ENCODE data around the gene USP27X. TPM values are rescaled to one million over a fixed set of nuclear protein-coding genes. Genes with fewer than 3 reads are reported as not detected.

USP27X gene
- total RNA-seq, 1 donor from 2014 or later: 2.1 TPM

GRCh38 chrX:49856819-49857218 is 22.5 kb upstream of the USP27X start:
- Histone ChIP-seq H3K27ac (ENCODE audit: low read depth, low read length) (no peak overlapping the region), H3K36me3 (ENCODE audit: control insufficient read depth in 3 of 3, insufficient read depth in 3 of 3, low read length in 3 of 3) (no peaks in the 10 kb centered on the region), H3K9me3 (ENCODE audit: control insufficient read depth in 3 of 3, low read length in 3 of 3) (no peaks in the 10 kb centered on the region), H3K9ac (ENCODE audit: low read depth in 1 of 3, low read length in 3 of 3) (no peak overlapping the region), H3K4me3 (ENCODE audit: low read length in 3 of 3) (no peak overlapping the region), H3K4me1 (ENCODE audit: control insufficient read depth in 3 of 3, insufficient read depth in 3 of 3, low read length in 3 of 3) (no peaks in the 10 kb centered on the region), H3K27me3 (ENCODE audit: control insufficient read depth in 3 of 3, insufficient read depth in 3 of 3, low read length in 3 of 3) (no peaks in the 10 kb centered on the region)

GRCh38 chrX:49858341-49858740 is 20.9 kb upstream of the USP27X start:
- Histone ChIP-seq H3K4me1 (ENCODE audit: control insufficient read depth in 3 of 3, insufficient read depth in 3 of 3, low read length in 3 of 3) (no peaks in the 10 kb centered on the region), H3K9ac (ENCODE audit: low read depth in 1 of 3, low read length in 3 of 3) (no peak overlapping the region), H3K27ac (ENCODE audit: low read depth, low read length) (no peak overlapping the region), H3K4me3 (ENCODE audit: low read length in 3 of 3) (no peak overlapping the region), H3K9me3 (ENCODE audit: control insufficient read depth in 3 of 3, low read length in 3 of 3) (no peaks in the 10 kb centered on the region), H3K27me3 (ENCODE audit: control insufficient read depth in 3 of 3, insufficient read depth in 3 of 3, low read length in 3 of 3) (no peaks in the 10 kb centered on the region), H3K36me3 (ENCODE audit: control insufficient read depth in 3 of 3, insufficient read depth in 3 of 3, low read length in 3 of 3) (no peaks in the 10 kb centered on the region)

GRCh38 chrX:49859491-49859890 is 19.8 kb upstream of the USP27X start:
- Histone ChIP-seq H3K27ac (ENCODE audit: low read depth, low read length) (no peak overlapping the region), H3K36me3 (ENCODE audit: control insufficient read depth in 3 of 3, insufficient read depth in 3 of 3, low read length in 3 of 3) (no peaks in the 10 kb centered on the region), H3K27me3 (ENCODE audit: control insufficient read depth in 3 of 3, insufficient read depth in 3 of 3, low read length in 3 of 3) (no peaks in the 10 kb centered on the region), H3K9ac (ENCODE audit: low read depth in 1 of 3, low read length in 3 of 3) (no peak overlapping the region), H3K9me3 (ENCODE audit: control insufficient read depth in 3 of 3, low read length in 3 of 3) (no peaks in the 10 kb centered on the region), H3K4me3 (ENCODE audit: low read length in 3 of 3) (no peak overlapping the region), H3K4me1 (ENCODE audit: control insufficient read depth in 3 of 3, insufficient read depth in 3 of 3, low read length in 3 of 3) (no peaks in the 10 kb centered on the region)

GRCh38 chrX:49860867-49861535 is 18.3 kb upstream of the USP27X start:
- Histone ChIP-seq H3K27me3 (ENCODE audit: control insufficient read depth in 3 of 3, insufficient read depth in 3 of 3, low read length in 3 of 3) (no peaks in the 10 kb centered on the region), H3K9me3 (ENCODE audit: control insufficient read depth in 3 of 3, low read length in 3 of 3) (no peaks in the 10 kb centered on the region), H3K4me3 (ENCODE audit: low read length in 3 of 3) (no peak overlapping the region), H3K27ac (ENCODE audit: low read depth, low read length) (no peak overlapping the region), H3K9ac (ENCODE audit: low read depth in 1 of 3, low read length in 3 of 3) (no peak overlapping the region), H3K36me3 (ENCODE audit: control insufficient read depth in 3 of 3, insufficient read depth in 3 of 3, low read length in 3 of 3) (no peaks in the 10 kb centered on the region), H3K4me1 (ENCODE audit: control insufficient read depth in 3 of 3, insufficient read depth in 3 of 3, low read length in 3 of 3) (no peaks in the 10 kb centered on the region)

GRCh38 chrX:49862093-49862492 is 17.2 kb upstream of the USP27X start:
- H3K27me3 ChIP-seq (ENCODE audit: control insufficient read depth in 3 of 3, insufficient read depth in 3 of 3, low read length in 3 of 3): no peaks in the 10 kb centered on the region
- no peak overlapping the region for H3K9ac ChIP-seq (ENCODE audit: low read depth in 1 of 3, low read length in 3 of 3)
- no peak overlapping the region for H3K4me3 ChIP-seq (ENCODE audit: low read length in 3 of 3)
- H3K27ac ChIP-seq (ENCODE audit: low read depth, low read length): no peak overlapping the region
- H3K9me3 ChIP-seq (ENCODE audit: control insufficient read depth in 3 of 3, low read length in 3 of 3): no peaks in the 10 kb centered on the region
- no peaks in the 10 kb centered on the region for H3K4me1 ChIP-seq (ENCODE audit: control insufficient read depth in 3 of 3, insufficient read depth in 3 of 3, low read length in 3 of 3)
- H3K36me3 ChIP-seq (ENCODE audit: control insufficient read depth in 3 of 3, insufficient read depth in 3 of 3, low read length in 3 of 3): no peaks in the 10 kb centered on the region

GRCh38 chrX:49868739-49869138 is 10.5 kb upstream of the USP27X start:
- Histone ChIP-seq H3K27ac (ENCODE audit: low read depth, low read length) (no peak overlapping the region), H3K9ac (ENCODE audit: low read depth in 1 of 3, low read length in 3 of 3) (no peak overlapping the region), H3K36me3 (ENCODE audit: control insufficient read depth in 3 of 3, insufficient read depth in 3 of 3, low read length in 3 of 3) (no peaks in the 10 kb centered on the region), H3K9me3 (ENCODE audit: control insufficient read depth in 3 of 3, low read length in 3 of 3) (no peaks in the 10 kb centered on the region), H3K4me1 (ENCODE audit: control insufficient read depth in 3 of 3, insufficient read depth in 3 of 3, low read length in 3 of 3) (no peaks in the 10 kb centered on the region), H3K27me3 (ENCODE audit: control insufficient read depth in 3 of 3, insufficient read depth in 3 of 3, low read length in 3 of 3) (peaks cover 0 to 6% (median 0%) of the 10 kb centered on the region in 3 donors), H3K4me3 (ENCODE audit: low read length in 3 of 3) (no peak overlapping the region)

GRCh38 chrX:49876750-49877149 is 2.5 kb upstream of the USP27X start:
- Histone ChIP-seq H3K36me3 (ENCODE audit: control insufficient read depth in 3 of 3, insufficient read depth in 3 of 3, low read length in 3 of 3) (no peaks in the 10 kb centered on the region), H3K9me3 (ENCODE audit: control insufficient read depth in 3 of 3, low read length in 3 of 3) (no peaks in the 10 kb centered on the region), H3K27me3 (ENCODE audit: control insufficient read depth in 3 of 3, insufficient read depth in 3 of 3, low read length in 3 of 3) (no peaks in the 10 kb centered on the region), H3K4me1 (ENCODE audit: control insufficient read depth in 3 of 3, insufficient read depth in 3 of 3, low read length in 3 of 3) (peaks cover 9 to 21% (median 11%) of the 10 kb centered on the region in 3 donors), H3K4me3 (ENCODE audit: low read length in 3 of 3) (no peak overlapping the region), H3K27ac (ENCODE audit: low read depth, low read length) (no peak overlapping the region), H3K9ac (ENCODE audit: low read depth in 1 of 3, low read length in 3 of 3) (no peak overlapping the region)

- peaks cover 9 to 21% (median 11%) of the 10 kb centered on the region in 3 donors for H3K4me1 ChIP-seq (ENCODE audit: control insufficient read depth in 3 of 3, insufficient read depth in 3 of 3, low read length in 3 of 3)
- H3K27ac ChIP-seq (ENCODE audit: low read depth, low read length): peak overlapping the region; percentile 56
- H3K9me3 ChIP-seq (ENCODE audit: control insufficient read depth in 3 of 3, low read length in 3 of 3): no peaks in the 10 kb centered on the region
- no peaks in the 10 kb centered on the region for H3K27me3 ChIP-seq (ENCODE audit: control insufficient read depth in 3 of 3, insufficient read depth in 3 of 3, low read length in 3 of 3)
- H3K36me3 ChIP-seq (ENCODE audit: control insufficient read depth in 3 of 3, insufficient read depth in 3 of 3, low read length in 3 of 3): no peaks in the 10 kb centered on the region
- H3K4me3 ChIP-seq (ENCODE audit: low read length in 3 of 3): no peak overlapping the region
- H3K9ac ChIP-seq (ENCODE audit: low read depth in 1 of 3, low read length in 3 of 3): peak overlapping the region in 2 of 3 donors; percentile 58 to 75
Observed at GRCh38 chrX:49877397-49878101, 1.7 kb upstream of the USP27X start.

- peaks cover 9 to 21% (median 11%) of the 10 kb centered on the region in 3 donors for H3K4me1 ChIP-seq (ENCODE audit: control insufficient read depth in 3 of 3, insufficient read depth in 3 of 3, low read length in 3 of 3)
- H3K36me3 ChIP-seq (ENCODE audit: control insufficient read depth in 3 of 3, insufficient read depth in 3 of 3, low read length in 3 of 3): no peaks in the 10 kb centered on the region
- H3K4me3 ChIP-seq (ENCODE audit: low read length in 3 of 3): peak overlapping the region; percentile 62 to 70 (median 68)
- H3K9ac ChIP-seq (ENCODE audit: low read depth in 1 of 3, low read length in 3 of 3): peak overlapping the region; percentile 57 to 75 (median 58)
- H3K9me3 ChIP-seq (ENCODE audit: control insufficient read depth in 3 of 3, low read length in 3 of 3): no peaks in the 10 kb centered on the region
- H3K27me3 ChIP-seq (ENCODE audit: control insufficient read depth in 3 of 3, insufficient read depth in 3 of 3, low read length in 3 of 3): no peaks in the 10 kb centered on the region
- H3K27ac ChIP-seq (ENCODE audit: low read depth, low read length): peak overlapping the region; percentile 56
Observed at GRCh38 chrX:49878128-49878833, 1.0 kb upstream of the USP27X start.
